Parathyroid adenoma (tissue), 2 donors: ENCODE measurements around the gene SYT12.

ENCODE experiments used
- H2AFZ ChIP-seq: fragments of 300-600 bp; sonication (generic); one replicate; pipeline ENCODE4 v1.7.0; 2017; ENCODE audit warnings: antibody characterized with exemption, mild to moderate bottlenecking
- H3K27ac ChIP-seq: fragments of 300-600 bp; sonication (generic); one replicate; pipeline ENCODE4 v1.7.0; 2017
- H3K27me3 ChIP-seq: fragments of 300-600 bp; sonication (generic); one replicate; pipeline ENCODE4 v1.7.0; 2017; ENCODE audit warnings: low read length; ENCODE audit not compliant: control insufficient read depth, insufficient read depth
- H3K36me3 ChIP-seq: fragments of 300-600 bp; sonication (generic); one replicate; pipeline ENCODE4 v1.7.0; 2017; ENCODE audit warnings: low read length; ENCODE audit not compliant: control insufficient read depth, insufficient read depth
- H3K4me1 ChIP-seq: fragments of 300-600 bp; sonication (generic); one replicate; pipeline ENCODE4 v1.7.0; 2017; ENCODE audit warnings: control low read depth
- H3K4me2 ChIP-seq: fragments of 300-600 bp; sonication (generic); one replicate; pipeline ENCODE4 v1.7.0; 2017; ENCODE audit warnings: low read length
- H3K4me3 ChIP-seq: fragments of 300-600 bp; sonication (generic); one replicate; pipeline ENCODE4 v1.7.0; 2017; ENCODE audit warnings: low read depth, low read length
- H3K79me2 ChIP-seq: fragments of 300-600 bp; sonication (generic); one replicate; pipeline ENCODE4 v1.7.0; 2017; ENCODE audit warnings: control low read depth
- H3K9ac ChIP-seq: fragments of 300-600 bp; sonication (generic); one replicate; pipeline ENCODE4 v1.7.0; 2017; ENCODE audit warnings: mild to moderate bottlenecking
- H3K9me3 ChIP-seq: fragments of 300-600 bp; sonication (generic); one replicate; pipeline ENCODE4 v1.7.0; 2017; ENCODE audit warnings: low read length; ENCODE audit not compliant: control insufficient read depth
- TF ChIP-seq, protein P1 (sequence below): fragments of 300-600 bp; sonication (generic); IDR thresholded peaks from one replicate; pipeline ENCODE4 v1.7.0; 2017; ENCODE audit warnings: antibody characterized with exemption, mild to moderate bottlenecking
- donor health status: primary hyperparathyroidism.

Gene SYT12

DNA sequence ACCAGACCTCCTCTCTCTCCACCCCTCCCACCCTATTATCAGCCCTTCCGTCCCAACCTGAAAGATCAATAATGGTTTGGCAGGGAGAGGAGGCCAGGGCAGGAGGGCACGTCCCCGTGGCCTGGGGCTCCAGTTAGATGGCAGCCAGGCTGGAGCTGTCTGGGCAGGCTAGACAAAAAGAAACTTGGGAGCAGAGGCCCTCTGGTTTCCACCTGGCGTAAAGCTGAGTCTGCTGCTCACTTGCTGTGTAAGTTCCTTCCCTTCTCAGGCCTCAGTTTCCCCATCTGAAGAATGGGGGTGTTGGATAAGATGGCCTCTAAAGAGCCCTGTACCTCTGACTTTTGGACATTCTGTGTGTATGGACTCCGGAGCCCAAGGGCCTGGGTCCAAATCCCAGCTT is 30.0 kb downstream of the SYT12 start:
- no peaks in the 10 kb centered on the region for H3K27me3 ChIP-seq
- no peak overlapping the region for H3K4me2 ChIP-seq
- peaks cover 17% of the 10 kb centered on the region for H3K4me1 ChIP-seq
- no peak overlapping the region for H3K9ac ChIP-seq
- no peak overlapping the region for H3K4me3 ChIP-seq
- TF ChIP-seq, protein P1, sequence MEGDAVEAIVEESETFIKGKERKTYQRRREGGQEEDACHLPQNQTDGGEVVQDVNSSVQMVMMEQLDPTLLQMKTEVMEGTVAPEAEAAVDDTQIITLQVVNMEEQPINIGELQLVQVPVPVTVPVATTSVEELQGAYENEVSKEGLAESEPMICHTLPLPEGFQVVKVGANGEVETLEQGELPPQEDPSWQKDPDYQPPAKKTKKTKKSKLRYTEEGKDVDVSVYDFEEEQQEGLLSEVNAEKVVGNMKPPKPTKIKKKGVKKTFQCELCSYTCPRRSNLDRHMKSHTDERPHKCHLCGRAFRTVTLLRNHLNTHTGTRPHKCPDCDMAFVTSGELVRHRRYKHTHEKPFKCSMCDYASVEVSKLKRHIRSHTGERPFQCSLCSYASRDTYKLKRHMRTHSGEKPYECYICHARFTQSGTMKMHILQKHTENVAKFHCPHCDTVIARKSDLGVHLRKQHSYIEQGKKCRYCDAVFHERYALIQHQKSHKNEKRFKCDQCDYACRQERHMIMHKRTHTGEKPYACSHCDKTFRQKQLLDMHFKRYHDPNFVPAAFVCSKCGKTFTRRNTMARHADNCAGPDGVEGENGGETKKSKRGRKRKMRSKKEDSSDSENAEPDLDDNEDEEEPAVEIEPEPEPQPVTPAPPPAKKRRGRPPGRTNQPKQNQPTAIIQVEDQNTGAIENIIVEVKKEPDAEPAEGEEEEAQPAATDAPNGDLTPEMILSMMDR: no peak
- H3K36me3 ChIP-seq: no peaks in the 10 kb centered on the region
- H2AFZ ChIP-seq: no peak overlapping the region
- no peaks in the 10 kb centered on the region for H3K9me3 ChIP-seq
- no peaks in the 10 kb centered on the region for H3K79me2 ChIP-seq
- H3K27ac ChIP-seq: peak overlapping the region; percentile 24

DNA sequence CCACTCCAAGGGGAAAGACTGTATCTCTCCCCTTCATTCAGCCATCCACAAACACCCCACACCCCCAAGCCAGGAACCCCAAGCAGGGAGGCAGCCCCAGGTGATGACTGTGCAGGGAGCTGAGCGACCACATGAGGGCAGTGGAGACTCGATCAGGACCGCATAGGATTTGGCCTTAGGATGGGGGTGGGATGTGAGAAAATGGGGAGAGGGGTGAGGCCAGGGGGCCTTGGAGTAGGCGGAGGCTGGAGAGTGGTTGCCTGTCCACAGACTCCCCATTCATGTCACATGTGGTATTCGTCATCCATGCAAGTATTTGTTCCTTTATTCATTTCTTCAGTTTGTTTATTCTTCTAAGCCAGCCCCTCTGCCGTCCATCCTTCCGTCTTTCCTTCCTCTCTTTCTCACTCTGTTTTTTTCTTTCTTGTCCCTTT is 31.0 kb downstream of the SYT12 start:
- no peaks in the 10 kb centered on the region for H3K27me3 ChIP-seq

DNA sequence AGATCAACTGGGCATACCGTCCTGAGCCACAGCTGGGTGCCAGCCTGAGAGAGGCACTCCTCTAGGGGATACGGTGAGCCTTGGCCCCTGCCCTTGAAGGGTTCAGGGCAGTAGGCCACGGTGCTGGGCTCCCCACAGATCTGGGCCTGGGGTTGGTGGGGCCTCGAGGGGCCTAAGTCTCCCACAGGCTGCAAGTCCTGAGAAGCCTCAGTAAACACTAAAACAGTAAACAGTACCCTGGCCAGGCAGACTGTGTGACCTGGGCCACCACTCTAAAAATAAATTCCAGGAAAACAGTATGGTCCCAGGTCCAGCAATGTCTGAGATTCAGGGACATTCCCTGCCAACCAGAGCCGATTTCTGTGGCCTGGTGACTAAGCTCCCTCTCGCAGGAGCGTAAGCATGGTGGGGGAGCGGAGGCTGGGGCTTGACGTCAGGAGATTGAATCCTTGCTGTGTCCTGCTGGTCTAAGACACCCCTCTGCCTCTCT is 31.5 kb downstream of the SYT12 start:
- Histone ChIP-seq H3K4me2 (peak overlapping the region; percentile 31), H3K4me1 (peaks cover 17% of the 10 kb centered on the region), H3K27ac (peak overlapping the region; percentile 84), H3K9ac (no peak overlapping the region), H3K27me3 (no peaks in the 10 kb centered on the region), H3K4me3 (no peak overlapping the region), H2AFZ (peak overlapping the region; percentile 29), H3K9me3 (no peaks in the 10 kb centered on the region), H3K79me2 (no peaks in the 10 kb centered on the region), H3K36me3 (no peaks in the 10 kb centered on the region)
- TF ChIP-seq, protein P1: no peak

More for the DNA sequence above, 31.0 kb downstream of the SYT12 start:
- Histone ChIP-seq H3K4me1 (peaks cover 17% of the 10 kb centered on the region), H3K4me3 (no peak overlapping the region), H3K9ac (no peak overlapping the region), H3K27ac (peak overlapping the region; percentile 84), H3K9me3 (no peaks in the 10 kb centered on the region), H3K36me3 (no peaks in the 10 kb centered on the region), H3K4me2 (peak overlapping the region; percentile 17), H2AFZ (peak overlapping the region; percentile 29), H3K79me2 (no peaks in the 10 kb centered on the region)
- TF ChIP-seq, protein P1: peak; percentile 60

DNA sequence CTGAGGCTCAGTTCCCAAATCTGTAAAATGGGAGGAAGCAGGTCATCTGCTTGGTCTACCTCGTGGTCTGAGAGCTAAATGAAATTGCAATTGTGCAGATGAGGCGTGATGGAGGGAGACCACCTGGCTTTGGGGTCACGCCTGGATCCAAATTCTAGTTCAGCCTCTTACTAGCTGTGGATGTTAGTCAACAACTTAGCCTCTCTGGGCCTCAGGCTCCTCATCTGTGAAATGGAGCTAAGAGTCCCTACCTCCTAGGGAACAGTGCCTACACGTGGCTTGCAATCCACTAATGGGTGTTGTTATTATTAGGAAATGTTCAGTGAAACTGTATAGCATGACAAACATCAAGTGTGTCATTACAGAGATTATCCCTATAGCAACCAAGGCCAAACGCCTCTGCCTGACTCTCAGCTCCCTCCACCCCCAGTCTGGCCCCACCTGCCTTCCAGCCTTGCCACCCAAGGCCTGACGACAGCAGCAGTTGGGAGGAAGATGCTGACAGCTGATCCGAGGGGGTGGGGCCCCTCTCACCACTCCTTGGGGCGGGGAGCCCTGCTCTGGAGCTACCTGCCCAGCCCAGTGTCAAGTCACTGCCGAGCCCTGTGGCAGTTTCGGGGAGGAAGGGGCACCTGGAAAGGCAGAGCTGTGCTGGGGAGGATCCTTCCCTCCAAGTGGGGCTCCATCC is 32.0 kb downstream of the SYT12 start:
- Histone ChIP-seq H3K36me3 (no peaks in the 10 kb centered on the region), H3K4me1 (peaks cover 17% of the 10 kb centered on the region), H3K9ac (no peak overlapping the region), H3K4me3 (peak overlapping the region; percentile 20), H3K27me3 (no peaks in the 10 kb centered on the region), H3K9me3 (no peaks in the 10 kb centered on the region), H3K79me2 (no peaks in the 10 kb centered on the region), H3K27ac (peak overlapping the region; percentile 84), H3K4me2 (peak overlapping the region; percentile 42), H2AFZ (peak overlapping the region; percentile 17)
- TF ChIP-seq, protein P1: no peak

DNA sequence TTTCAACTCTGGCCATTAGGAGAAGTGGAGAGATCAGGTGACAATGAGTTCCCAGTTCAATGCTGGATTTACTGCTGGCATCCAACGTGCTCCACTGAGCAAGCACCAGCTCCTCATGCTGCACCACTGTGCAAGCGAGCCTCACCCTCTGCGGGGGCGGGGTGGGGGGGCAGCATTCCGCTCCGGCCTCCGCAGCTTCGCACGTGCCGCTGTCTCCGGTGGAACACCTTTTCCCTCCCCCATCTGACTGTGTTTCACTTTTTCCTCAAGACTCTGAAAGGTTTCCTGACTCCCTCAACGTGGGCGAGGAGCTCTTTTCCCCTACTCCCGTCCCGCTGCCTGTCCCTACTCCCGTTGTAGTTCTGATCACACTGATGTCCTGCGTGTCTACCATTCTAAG is 32.9 kb downstream of the SYT12 start:
- Histone ChIP-seq H3K27ac (peak overlapping the region; percentile 84), H3K9ac (no peak overlapping the region), H3K4me1 (peaks cover 17% of the 10 kb centered on the region)

More for the DNA sequence above, 32.9 kb downstream of the SYT12 start:
- H3K4me3 ChIP-seq: no peak overlapping the region
- H3K9me3 ChIP-seq: no peaks in the 10 kb centered on the region
- no peaks in the 10 kb centered on the region for H3K79me2 ChIP-seq
- H3K36me3 ChIP-seq: no peaks in the 10 kb centered on the region
- TF ChIP-seq, protein P1: no peak
- H2AFZ ChIP-seq: peak overlapping the region; percentile 46
- H3K4me2 ChIP-seq: peak overlapping the region; percentile 65
- H3K27me3 ChIP-seq: no peaks in the 10 kb centered on the region
